OCI-LY7 (cell line): Measurements from ENCODE around the gene NAA15. TPM values are rescaled to one million over a fixed set of nuclear protein-coding genes. Genes with fewer than 3 reads are reported as not detected.
"Not testable (repeated sequence)": the region's sequence is repeated elsewhere in the genome, so short reads cannot be mapped to it uniquely, and the experiment has no call there.

Experiments used
- BruUV-seq: library from RNA; stranded (reverse); fragments of 400-500 nt; replicated peaks from 2 replicates; lab custom pipeline; 2021; lab: Mats Ljungman, UMichigan
- CTCF ChIA-PET: fragments of 300-600 bp; sonication (Branson Sonifier 250); formaldehyde crosslinking; loops from one replicate; lab custom pipeline; 2022; ENCODE audit warnings: antibody characterized with exemption; ENCODE audit not compliant: unreplicated experiment; lab: Charles Lee
- POLR2A ChIA-PET: fragments of 300-600 bp; sonication (Branson Sonifier 250); formaldehyde crosslinking; loops from one replicate; lab custom pipeline; 2022; ENCODE audit warnings: antibody characterized with exemption; lab: Charles Lee
- DNase-seq: peaks from one replicate; pipeline ENCODE4 v3.0.0-alpha.2; 2015; ENCODE audit warnings: low spot score
- H2AFZ ChIP-seq: fragments of 200-600 bp; sonication (generic), shearing (Covaris generic); 2 replicates; pipeline ENCODE4 v1.6.1; 2014; ENCODE audit warnings: mild to moderate bottlenecking, antibody characterized with exemption, low read length, moderate library complexity
- H3K27ac ChIP-seq: fragments of 200-600 bp; sonication (generic); 2 replicates; pipeline ENCODE4 v1.5.1; 2014; ENCODE audit warnings: mixed run types, low read depth, mild to moderate bottlenecking, moderate library complexity, low read length, inconsistent platforms; ENCODE audit not compliant: poor library complexity, severe bottlenecking
- H3K36me3 ChIP-seq: fragments of 200-600 bp; sonication (generic); 2 replicates; pipeline ENCODE4 v1.6.1; 2014; ENCODE audit warnings: mild to moderate bottlenecking, antibody characterized with exemption, low read length, moderate library complexity, mixed read lengths; ENCODE audit not compliant: insufficient read depth
- H3K4me1 ChIP-seq: fragments of 200-600 bp; sonication (generic); 2 replicates; pipeline ENCODE4 v1.5.1; 2014; ENCODE audit warnings: mild to moderate bottlenecking, low read length; ENCODE audit not compliant: insufficient read depth, poor library complexity, severe bottlenecking
- H3K4me2 ChIP-seq: fragments of 200-600 bp; sonication (generic); 2 replicates; pipeline ENCODE4 v1.6.1; 2014; ENCODE audit warnings: mild to moderate bottlenecking, low read length
- H3K4me3 ChIP-seq: fragments of 200-600 bp; sonication (generic); 2 replicates; pipeline ENCODE4 v1.5.1; 2014; ENCODE audit warnings: mild to moderate bottlenecking, low read depth, low read length; ENCODE audit not compliant: poor library complexity, severe bottlenecking
- H3K79me2 ChIP-seq: fragments of 200-600 bp; sonication (generic); 2 replicates; pipeline ENCODE4 v1.6.1; 2016; ENCODE audit warnings: low read depth, mild to moderate bottlenecking, low read length, moderate library complexity, mixed read lengths; ENCODE audit not compliant: insufficient read depth
- H3K9me2 ChIP-seq: fragments of 200-600 bp; sonication (generic); 2 replicates; pipeline ENCODE4 v1.6.1; 2016; ENCODE audit warnings: mild to moderate bottlenecking, low read length, mixed read lengths; ENCODE audit not compliant: insufficient read depth
- H3K9me3 ChIP-seq: fragments of 200-600 bp; sonication (generic); 2 replicates; pipeline ENCODE4 v1.6.1; 2014; ENCODE audit warnings: mild to moderate bottlenecking, mixed run types, low read length, mixed read lengths
- H4K20me1 ChIP-seq: fragments of 200-600 bp; sonication (generic); 2 replicates; pipeline ENCODE4 v1.6.1; 2014; ENCODE audit warnings: mild to moderate bottlenecking, antibody characterized with exemption, low read length, moderate library complexity, mixed read lengths; ENCODE audit not compliant: insufficient read depth
- EZH2phosphoT487 ChIP-seq: fragments of 200-600 bp; sonication (generic); IDR thresholded peaks from 2 replicates; pipeline ENCODE4 v1.6.1; 2018; ENCODE audit warnings: low read depth, borderline replicate concordance, mild to moderate bottlenecking, mixed run types, antibody characterized with exemption, low read length, moderate library complexity, mixed read lengths
- intact Hi-C: fragments of 100-400 bp; cut with micrococcal nuclease; formaldehyde crosslinking; loops from one replicate; pipeline ENCODE4 v1.10.0; 2022; ENCODE audit not compliant: unreplicated experiment
- total RNA-seq, 2 experiments: library from RNA; depleted of rRNA in 1 of 2; stranded (reverse); fragments of >200 nt in 1 of 2; shearing (Covaris generic) in 1 of 2; gene quantifications; 2 replicates each; pipeline ENCODE4 v1.2.3, GENCODE V29; 2014 to 2022
- TF ChIP-seq, protein P1 (sequence below): fragments of 200-600 bp; sonication (generic); conservative IDR thresholded peaks from 2 replicates; pipeline ENCODE4 v1.5.1; 2014; ENCODE audit warnings: mild to moderate bottlenecking, antibody characterized with exemption, low read length, moderate library complexity, mixed read lengths

Gene NAA15
- total RNA-seq, 2 experiments from 2014 or later, result 45.3 to 95.9 TPM

DNA sequence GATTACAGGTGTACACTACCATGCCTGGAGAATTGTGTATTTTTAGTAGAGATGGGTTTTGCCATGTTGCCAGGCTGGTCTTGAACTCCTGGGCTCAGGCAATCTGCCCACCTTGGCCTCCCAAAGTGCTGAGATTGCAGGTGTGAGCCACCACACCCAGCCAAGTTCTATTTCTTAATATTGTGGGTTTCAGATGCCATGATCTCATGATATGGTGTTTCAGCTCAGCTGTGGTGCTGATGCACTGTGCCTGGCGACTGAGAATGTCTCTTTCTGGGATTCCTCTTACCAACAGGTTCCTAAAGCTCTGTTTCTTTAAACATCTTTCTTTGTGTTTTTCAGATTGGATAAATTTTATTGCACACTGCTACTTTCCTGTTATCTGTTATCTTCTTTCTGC is 18.3 kb downstream of the NAA15 start:
- no TSS peak for BruUV-seq
- peaks cover 70% of the 10 kb centered on the region for H3K36me3 ChIP-seq
- peaks cover 100% of the 10 kb centered on the region for H3K79me2 ChIP-seq
- POLR2A ChIA-PET, result interaction anchor here (1.1 kb wide), 1 partner anchor 10 kb away, joined by 5 read pairs; no protein-coding TSS in a partner anchor
- no peak overlapping the region for H2AFZ ChIP-seq
- intact Hi-C loops, result no loop called here
- H3K9me3 ChIP-seq, result peaks cover 42% of the 10 kb centered on the region
- no peak overlapping the region for H3K4me2 ChIP-seq
- peaks cover 14% of the 10 kb centered on the region; the same call in 1 of the 2 replicates for H4K20me1 ChIP-seq
- no peak overlapping the region for H3K4me3 ChIP-seq
- H3K4me1 ChIP-seq, result peaks cover 37% of the 10 kb centered on the region
- no peak for DNase-seq
- no peaks in the 10 kb centered on the region for H3K9me2 ChIP-seq
- CTCF ChIA-PET, result no interaction called here
- no peak for TF ChIP-seq EZH2phosphoT487
- TF ChIP-seq, protein P1, sequence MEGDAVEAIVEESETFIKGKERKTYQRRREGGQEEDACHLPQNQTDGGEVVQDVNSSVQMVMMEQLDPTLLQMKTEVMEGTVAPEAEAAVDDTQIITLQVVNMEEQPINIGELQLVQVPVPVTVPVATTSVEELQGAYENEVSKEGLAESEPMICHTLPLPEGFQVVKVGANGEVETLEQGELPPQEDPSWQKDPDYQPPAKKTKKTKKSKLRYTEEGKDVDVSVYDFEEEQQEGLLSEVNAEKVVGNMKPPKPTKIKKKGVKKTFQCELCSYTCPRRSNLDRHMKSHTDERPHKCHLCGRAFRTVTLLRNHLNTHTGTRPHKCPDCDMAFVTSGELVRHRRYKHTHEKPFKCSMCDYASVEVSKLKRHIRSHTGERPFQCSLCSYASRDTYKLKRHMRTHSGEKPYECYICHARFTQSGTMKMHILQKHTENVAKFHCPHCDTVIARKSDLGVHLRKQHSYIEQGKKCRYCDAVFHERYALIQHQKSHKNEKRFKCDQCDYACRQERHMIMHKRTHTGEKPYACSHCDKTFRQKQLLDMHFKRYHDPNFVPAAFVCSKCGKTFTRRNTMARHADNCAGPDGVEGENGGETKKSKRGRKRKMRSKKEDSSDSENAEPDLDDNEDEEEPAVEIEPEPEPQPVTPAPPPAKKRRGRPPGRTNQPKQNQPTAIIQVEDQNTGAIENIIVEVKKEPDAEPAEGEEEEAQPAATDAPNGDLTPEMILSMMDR, result no peak
- H3K27ac ChIP-seq, result no peak overlapping the region

DNA sequence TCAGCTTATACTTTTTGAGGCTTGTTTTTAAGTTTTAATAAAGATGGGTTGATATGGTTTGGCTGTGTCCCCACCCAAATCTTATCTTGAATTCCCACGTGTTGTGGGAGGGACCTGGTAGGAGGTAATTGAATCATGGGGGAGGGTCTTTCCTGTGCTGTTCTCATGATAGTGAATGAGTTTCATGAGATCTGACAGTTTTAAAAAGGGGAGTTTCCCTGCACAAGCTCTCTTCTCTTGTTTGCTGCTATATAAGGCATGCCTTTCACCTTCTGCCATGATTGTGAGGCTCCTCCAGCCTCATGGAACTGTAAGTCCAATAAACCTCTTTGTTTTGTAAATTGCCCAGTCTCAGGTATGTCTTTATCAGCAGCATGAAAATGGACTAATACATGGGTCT is 20.8 kb downstream of the NAA15 start:
- Histone ChIP-seq H3K79me2 (peaks cover 100% of the 10 kb centered on the region), H3K9me3 (peaks cover 29% of the 10 kb centered on the region), H3K36me3 (peaks cover 82% of the 10 kb centered on the region), H3K4me1 (peaks cover 17% of the 10 kb centered on the region), H4K20me1 (peaks cover 25% of the 10 kb centered on the region; the same call in 1 of the 2 replicates)
- H2AFZ ChIP-seq, BruUV-seq, intact Hi-C loops, H3K9me2 ChIP-seq, DNase-seq, H3K27ac ChIP-seq, CTCF ChIA-PET, H3K4me2 ChIP-seq, H3K4me3 ChIP-seq: not testable (repeated sequence)
- POLR2A ChIA-PET, result interaction anchor here (0.6 to 2.1 kb wide), 8 partner anchors 8 to 230 kb away, joined by 3 to 15 read pairs (median 4); partner anchors contain the start of gene NAA15

DNA sequence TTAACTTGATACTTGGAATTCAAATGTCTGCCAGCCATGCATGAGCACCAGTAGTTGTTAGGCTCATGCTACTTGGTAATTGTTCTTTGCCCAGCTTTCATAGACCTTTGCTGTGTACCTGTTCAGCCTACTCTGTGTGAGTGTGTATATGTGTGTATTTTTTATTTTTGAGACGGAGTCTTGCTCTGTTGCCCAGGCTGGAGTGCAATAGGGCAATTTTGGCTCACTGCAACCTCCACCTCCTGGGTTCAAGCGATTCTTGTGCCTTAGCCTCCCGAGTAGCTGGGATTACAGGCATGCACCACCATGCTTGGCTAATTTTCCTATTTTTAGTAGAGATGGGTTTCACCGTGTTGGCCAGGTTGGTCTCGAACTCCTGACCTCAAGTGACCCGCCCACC is 21.2 kb downstream of the NAA15 start:
- H3K27ac ChIP-seq, H2AFZ ChIP-seq, H3K4me2 ChIP-seq, DNase-seq, H3K4me3 ChIP-seq, intact Hi-C loops, H3K9me2 ChIP-seq, BruUV-seq: not testable (repeated sequence)
- peaks cover 16% of the 10 kb centered on the region for H3K4me1 ChIP-seq
- peaks cover 82% of the 10 kb centered on the region for H3K36me3 ChIP-seq
- H3K9me3 ChIP-seq, result peaks cover 26% of the 10 kb centered on the region
- POLR2A ChIA-PET, result interaction anchor here (0.6 to 2.1 kb wide), 8 partner anchors 7 to 134 kb away, joined by 3 to 15 read pairs (median 5); no protein-coding TSS in a partner anchor
- peaks cover 100% of the 10 kb centered on the region for H3K79me2 ChIP-seq
- H4K20me1 ChIP-seq, result peaks cover 25% of the 10 kb centered on the region; the same call in 1 of the 2 replicates
- CTCF ChIA-PET, result interaction anchor here (1.1 kb wide), 1 partner anchor 8 kb away, joined by 3 read pairs; no protein-coding TSS in a partner anchor
